22Rv1 (cell line): ENCODE data around the gene STAT5A.
"Not testable (repeated sequence)": the region's sequence is repeated elsewhere in the genome, so short reads cannot be mapped to it uniquely, and the experiment has no call there.

Experiments used
- H3K27ac ChIP-seq: fragments of 450-650 bp; 2 replicates; pipeline ENCODE4 v1.5.1; 2017
- ZFX ChIP-seq: fragments of 450-650 bp; IDR thresholded peaks from 2 replicates; pipeline ENCODE4 v1.6.1; 2017; ENCODE audit warnings: antibody characterized with exemption, borderline replicate concordance
- TF ChIP-seq, protein P1 (sequence below): fragments of 450-650 bp; IDR thresholded peaks from 2 replicates; pipeline ENCODE4 v1.5.1; 2017; ENCODE audit warnings: mild to moderate bottlenecking

STAT5A gene

DNA sequence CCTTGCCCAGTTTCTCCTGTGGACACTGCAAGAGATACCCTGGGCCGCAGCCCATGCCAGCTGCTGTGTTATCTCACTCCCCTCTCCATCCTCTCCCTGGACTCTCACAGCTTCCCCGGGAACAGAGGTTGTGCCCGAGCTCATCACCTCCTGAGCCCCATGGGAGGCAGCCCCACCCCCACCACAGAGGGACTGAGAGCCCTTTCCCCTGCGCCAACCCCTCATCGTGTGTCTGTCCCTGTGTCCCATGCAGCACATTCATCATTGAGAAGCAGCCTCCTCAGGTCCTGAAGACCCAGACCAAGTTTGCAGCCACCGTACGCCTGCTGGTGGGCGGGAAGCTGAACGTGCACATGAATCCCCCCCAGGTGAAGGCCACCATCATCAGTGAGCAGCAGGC, 12.7 kb downstream of the STAT5A start:
- TF ChIP-seq, protein P1, sequence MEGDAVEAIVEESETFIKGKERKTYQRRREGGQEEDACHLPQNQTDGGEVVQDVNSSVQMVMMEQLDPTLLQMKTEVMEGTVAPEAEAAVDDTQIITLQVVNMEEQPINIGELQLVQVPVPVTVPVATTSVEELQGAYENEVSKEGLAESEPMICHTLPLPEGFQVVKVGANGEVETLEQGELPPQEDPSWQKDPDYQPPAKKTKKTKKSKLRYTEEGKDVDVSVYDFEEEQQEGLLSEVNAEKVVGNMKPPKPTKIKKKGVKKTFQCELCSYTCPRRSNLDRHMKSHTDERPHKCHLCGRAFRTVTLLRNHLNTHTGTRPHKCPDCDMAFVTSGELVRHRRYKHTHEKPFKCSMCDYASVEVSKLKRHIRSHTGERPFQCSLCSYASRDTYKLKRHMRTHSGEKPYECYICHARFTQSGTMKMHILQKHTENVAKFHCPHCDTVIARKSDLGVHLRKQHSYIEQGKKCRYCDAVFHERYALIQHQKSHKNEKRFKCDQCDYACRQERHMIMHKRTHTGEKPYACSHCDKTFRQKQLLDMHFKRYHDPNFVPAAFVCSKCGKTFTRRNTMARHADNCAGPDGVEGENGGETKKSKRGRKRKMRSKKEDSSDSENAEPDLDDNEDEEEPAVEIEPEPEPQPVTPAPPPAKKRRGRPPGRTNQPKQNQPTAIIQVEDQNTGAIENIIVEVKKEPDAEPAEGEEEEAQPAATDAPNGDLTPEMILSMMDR: no peak
- no peak for TF ChIP-seq ZFX
- H3K27ac ChIP-seq: no peak overlapping the region

DNA sequence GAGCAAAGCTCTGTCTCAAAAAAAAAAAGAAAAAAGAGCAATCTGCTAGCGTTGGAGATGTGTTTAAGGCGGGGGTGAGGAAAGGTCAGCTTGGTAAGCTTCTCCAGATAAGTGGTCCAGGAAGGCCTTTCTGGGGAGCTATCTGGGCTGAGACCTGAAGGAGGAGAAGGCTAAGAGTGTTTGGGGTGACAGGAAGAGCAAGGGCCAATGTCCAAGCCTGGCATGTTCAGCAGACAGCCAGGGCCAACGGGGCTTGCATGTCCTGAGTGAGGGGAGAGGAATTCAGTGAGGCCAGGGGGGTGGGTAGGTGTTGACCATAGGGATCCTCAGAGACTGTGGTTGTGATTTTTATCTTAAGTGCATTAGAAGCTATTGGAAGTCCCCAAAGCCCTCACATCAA, 15.4 kb downstream of the STAT5A start:
- TF ChIP-seq, protein P1: no peak
- no peak for TF ChIP-seq ZFX
- no peak overlapping the region for H3K27ac ChIP-seq

DNA sequence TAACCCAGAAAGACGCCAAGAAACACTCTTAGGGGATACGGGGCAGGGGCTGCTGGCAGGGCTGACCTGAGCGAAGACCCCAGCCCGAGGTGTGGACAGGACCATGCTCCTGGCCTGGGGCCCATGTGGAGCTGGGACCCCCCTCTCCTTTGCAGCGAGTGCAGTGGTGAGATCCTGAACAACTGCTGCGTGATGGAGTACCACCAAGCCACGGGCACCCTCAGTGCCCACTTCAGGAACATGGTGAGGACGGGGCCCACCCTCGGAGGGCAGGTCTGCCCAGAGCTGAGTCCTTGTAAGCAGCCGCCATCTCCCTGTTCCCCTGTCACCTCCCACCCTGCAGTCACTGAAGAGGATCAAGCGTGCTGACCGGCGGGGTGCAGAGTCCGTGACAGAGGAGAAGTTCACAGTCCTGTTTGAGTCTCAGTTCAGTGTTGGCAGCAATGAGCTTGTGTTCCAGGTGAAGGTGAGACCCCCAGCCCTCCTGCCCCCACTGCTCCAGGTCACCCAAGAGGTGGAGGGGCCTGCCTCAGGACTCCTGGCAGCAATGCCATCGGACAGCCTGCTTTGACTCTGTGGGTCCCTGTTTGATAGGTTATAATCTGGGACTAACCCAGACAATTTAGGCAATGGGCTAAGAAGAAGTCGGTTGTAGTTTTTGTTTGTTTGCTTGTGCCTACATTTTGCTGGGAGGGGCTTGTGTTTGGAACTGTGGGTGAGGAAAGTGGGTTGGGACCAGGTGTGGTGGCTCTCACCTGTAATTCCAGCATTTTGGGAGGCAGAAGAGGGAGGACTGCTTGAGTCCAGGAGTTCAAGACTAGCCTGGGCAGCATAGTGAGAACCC, 16.1 kb downstream of the STAT5A start:
- TF ChIP-seq, protein P1: no peak
- TF ChIP-seq ZFX: no peak
- H3K27ac ChIP-seq: no peak overlapping the region

DNA sequence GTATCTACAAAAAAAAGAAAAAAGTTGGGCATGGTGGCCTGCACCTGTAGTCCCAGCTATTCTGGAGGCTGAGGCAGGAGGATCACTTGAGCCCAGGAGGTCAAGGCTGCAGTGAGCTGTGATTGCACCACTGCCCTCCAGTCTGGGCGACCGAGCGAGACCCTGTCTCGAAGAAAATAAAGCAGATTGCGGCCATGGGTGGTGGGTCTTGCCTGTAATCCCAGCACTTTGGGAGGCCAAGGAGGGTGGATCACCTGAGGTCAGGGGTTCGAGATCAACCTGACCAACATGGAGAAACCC, 16.7 kb downstream of the STAT5A start:
- H3K27ac ChIP-seq: not testable (repeated sequence)

DNA sequence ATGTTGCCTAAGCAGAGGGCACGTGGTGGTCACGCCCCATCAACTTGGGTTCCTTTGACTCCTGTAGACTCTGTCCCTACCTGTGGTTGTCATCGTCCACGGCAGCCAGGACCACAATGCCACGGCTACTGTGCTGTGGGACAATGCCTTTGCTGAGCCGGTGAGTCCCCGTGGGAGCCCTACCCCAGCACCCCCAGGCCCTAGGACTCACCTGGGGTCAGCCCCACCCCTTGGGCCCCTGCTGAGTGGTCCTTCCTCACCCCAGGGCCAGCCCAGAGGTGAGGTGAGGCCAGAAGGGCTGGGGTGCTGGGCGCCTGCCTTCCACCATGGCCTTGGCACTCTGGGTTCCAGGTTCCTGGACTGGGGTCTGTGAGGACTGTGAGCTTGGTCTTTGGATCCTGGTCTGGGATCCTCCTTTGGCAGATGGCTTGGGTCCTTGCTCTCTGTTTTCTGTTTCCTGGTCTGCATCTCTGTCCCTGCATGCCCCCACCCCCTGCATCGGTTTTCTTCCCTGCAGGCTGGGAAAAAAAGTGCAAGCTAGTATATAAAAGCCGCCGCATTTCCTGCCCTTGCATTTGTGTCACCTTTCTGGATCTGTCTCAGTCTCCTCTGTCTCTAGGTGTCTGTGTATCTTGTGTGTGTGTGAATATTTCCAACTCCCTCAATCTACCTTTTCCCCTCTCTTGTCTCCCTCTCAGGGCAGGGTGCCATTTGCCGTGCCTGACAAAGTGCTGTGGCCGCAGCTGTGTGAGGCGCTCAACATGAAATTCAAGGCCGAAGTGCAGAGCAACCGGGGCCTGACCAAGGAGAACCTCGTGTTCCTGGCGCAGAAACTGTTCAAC, 17.5 kb downstream of the STAT5A start:
- TF ChIP-seq, protein P1: no peak
- no peak overlapping the region for H3K27ac ChIP-seq

DNA sequence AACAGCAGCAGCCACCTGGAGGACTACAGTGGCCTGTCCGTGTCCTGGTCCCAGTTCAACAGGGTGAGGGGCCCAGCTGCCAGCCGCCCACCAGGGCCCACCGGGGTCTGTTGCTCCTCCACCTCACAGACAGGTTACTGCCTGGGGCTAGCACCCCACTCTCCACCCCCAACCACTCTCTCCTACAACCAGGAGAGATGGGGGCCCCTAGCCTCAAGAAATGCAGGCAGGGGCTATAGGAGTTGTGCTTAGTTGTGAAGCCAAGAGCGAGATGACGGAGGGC, 18.0 kb downstream of the STAT5A start:
- TF ChIP-seq ZFX: no peak
- TF ChIP-seq, protein P1: no peak
- H3K27ac ChIP-seq: no peak overlapping the region

DNA sequence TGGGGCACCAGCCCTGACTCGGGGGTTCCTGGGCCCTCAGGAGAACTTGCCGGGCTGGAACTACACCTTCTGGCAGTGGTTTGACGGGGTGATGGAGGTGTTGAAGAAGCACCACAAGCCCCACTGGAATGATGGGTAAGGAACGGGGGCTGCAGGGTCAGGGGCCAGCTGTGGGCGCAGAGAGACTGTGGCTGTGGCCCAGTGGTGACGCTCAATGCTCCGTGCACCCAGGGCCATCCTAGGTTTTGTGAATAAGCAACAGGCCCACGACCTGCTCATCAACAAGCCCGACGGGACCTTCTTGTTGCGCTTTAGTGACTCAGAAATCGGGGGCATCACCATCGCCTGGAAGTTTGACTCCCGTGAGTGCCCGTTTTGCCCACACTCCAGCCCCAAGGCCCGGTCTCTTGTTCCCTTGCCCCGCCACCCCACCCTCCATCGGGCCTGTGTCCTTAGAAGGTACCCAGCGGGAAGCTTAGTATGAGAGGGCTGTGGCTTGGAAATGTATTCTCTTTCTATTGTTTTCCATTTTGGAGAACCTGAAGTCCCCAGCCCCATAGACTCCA, 19.1 kb downstream of the STAT5A start:
- TF ChIP-seq ZFX: no peak
- TF ChIP-seq, protein P1: no peak
- no peak overlapping the region for H3K27ac ChIP-seq
